DMS114 treated with DMSO at 0.1 percent for 48 hours (cell line): ENCODE data around the gene NAB2.
"Not testable (repeated sequence)": the region's sequence is repeated elsewhere in the genome, so short reads cannot be mapped to it uniquely, and the experiment has no call there.

Experiments
- DNase-seq: peaks from one replicate; lab custom pipeline; 2025; ENCODE audit not compliant: unreplicated experiment; lab: John Stamatoyannopoulos, UW

The NAB2 gene

DNA sequence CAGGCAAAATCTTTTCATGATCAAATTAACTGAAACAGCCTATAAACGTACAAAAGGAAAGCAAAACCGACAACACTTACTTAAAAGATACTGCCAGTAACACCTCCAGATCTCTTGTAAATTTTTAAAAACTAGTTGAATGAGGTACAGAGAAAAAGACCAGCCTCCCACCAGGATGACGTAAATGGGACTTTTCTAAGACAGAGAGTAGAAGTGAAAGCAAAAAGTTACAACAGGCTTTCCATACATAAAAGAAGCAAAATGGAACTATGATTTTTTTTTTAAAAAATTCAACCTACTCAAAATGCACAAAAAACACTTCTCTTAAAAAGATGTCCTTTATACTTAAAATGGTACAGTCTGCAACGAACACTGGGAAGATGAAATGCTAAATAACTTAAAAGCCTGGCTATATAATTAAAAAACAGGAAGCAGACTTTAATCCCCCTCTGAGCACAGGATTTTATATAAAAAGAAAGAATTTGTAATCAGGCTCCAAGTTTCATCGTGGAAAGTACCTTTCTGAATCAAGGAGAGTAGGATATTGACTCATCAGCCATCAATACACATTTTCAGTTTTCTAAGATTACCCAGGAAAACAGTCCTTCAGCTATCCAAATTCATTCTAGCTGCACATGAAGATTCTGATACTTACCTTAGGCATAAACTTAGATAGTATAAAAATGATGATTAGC lies 24.8 kb upstream of the NAB2 start:
- no peak for DNase-seq

GRCh38 chr12:57066245-57066644 lies 22.7 kb upstream of the NAB2 start:
- DNase-seq: no peak

DNA sequence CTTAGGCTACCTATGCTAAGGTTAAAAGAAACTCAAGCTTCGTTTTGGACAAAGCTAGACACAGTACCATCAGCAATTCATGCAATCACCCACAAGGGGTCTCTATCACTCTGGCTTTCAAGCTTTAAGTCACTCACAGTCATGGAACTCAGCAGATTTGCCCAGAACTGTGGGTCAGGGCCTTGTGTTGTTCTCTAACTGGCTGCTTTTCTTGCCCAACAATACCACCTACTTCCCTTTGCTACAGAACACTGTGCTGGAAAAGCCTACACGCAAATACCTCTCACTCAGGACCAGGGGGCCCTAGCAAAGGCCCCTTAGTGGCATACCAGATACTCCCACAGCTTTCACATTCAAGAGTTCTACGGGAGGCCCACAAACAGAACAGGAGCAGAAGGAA lies 19.4 kb upstream of the NAB2 start:
- DNase-seq: peak; percentile 85

- no peak for DNase-seq
Measured at GRCh38 chr12:57072661-57073060, 16.3 kb upstream of the NAB2 start.

DNA sequence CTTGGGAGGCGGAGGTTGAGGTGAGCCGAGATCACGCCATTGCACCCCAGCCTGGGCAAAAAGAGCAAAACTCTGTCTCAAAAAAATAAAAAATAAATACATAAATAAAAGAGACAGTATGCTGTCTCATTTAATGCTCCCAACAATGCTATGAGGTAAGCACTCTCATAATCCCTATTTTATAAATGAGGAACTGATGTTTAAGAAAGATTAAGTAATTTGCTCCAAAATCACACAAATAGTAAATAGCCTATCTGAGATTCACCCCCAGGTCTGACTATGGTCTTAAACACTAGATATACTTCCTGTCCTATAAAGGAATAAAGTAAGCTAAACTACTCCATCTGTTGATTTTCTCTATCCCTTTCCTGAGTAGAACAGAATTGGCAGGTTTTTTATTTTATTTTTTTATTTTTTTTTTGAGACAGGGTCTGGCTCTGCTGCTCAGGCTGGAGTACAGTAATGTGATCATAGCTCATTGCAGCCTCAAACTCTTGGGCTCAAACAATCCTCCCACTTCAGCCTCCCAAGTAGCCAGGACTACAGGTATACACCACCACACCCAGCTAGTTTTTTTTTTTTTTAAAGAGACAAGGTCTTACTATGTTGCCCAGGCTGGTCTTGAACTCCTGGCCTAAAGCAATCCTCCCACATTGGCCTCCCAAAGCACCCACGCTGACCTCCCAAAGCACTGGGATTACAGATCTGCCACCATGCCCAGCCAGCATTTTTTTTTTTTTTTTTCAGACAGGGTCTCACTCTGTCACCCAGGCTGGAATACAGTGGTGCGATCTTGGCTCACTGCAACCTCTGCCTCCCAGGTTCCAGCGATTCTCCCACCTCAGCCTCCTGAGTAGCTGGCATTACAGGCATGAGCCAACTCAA lies 15.1 kb upstream of the NAB2 start:
- not testable (repeated sequence) for DNase-seq

- peak; percentile 100 for DNase-seq
Measured at GRCh38 chr12:57078519-57079404, 10.2 kb upstream of the NAB2 start, which contains the start of gene NEMP1. Gene NEMP1 (minus strand): TSS chr12:57078791. CDS start chr12:57078745, 46 bp downstream.

GRCh38 chr12:57079821-57080220 lies 9.1 kb upstream of the NAB2 start:
- DNase-seq: no peak

- DNase-seq: no peak
Measured at GRCh38 chr12:57080855-57081254, 8.1 kb upstream of the NAB2 start.

- peak; percentile 37 for DNase-seq
Measured at GRCh38 chr12:57085999-57086492, 2.9 kb upstream of the NAB2 start.

- DNase-seq: peak; percentile 62
Measured at GRCh38 chr12:57086493-57087009, 2.4 kb upstream of the NAB2 start.

GRCh38 chr12:57087010-57087690 lies 1.8 kb upstream of the NAB2 start:
- peak; percentile 76 for DNase-seq

DNA sequence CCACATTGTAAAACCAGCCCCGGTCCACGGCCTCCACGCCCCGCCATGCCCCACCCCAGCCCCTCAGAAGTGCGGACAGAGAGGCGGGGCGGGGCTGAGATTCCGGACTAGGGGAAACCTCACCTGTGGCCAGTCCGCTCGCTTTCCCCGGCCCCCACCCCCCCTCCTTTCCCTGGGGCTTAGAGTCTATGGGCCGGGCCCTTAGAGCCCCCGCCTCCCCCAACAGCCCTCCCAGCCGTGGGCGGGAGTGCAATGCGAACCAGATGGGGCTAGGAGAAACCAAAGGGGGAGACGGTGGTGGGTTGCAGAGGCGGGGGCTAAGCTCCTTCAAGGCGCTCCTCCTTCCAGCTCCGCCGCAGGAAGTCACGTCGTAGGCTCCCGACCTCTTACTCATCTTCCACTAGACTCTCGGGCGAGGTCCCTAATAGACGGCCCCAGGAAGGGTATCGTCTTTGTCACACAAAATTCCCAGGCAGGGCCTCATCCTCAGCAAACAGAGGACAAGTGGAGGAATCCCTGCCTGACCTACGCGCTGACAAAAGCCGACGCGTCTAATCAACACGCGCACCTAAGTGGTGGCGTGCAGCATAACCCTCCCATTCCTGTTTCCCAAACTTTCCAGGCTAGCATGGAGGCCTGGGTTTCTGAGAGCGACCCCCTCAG lies 1.1 kb upstream of the NAB2 start:
- peak; percentile 79 for DNase-seq

- no peak for DNase-seq
Measured at GRCh38 chr12:57089271-57090245, 644 bp downstream of the NAB2 start.

GRCh38 chr12:57090490-57090889 lies 1.6 kb downstream of the NAB2 start:
- no peak for DNase-seq

GRCh38 chr12:57090924-57091637 lies 2.2 kb downstream of the NAB2 start:
- peak; percentile 42 for DNase-seq

DNA sequence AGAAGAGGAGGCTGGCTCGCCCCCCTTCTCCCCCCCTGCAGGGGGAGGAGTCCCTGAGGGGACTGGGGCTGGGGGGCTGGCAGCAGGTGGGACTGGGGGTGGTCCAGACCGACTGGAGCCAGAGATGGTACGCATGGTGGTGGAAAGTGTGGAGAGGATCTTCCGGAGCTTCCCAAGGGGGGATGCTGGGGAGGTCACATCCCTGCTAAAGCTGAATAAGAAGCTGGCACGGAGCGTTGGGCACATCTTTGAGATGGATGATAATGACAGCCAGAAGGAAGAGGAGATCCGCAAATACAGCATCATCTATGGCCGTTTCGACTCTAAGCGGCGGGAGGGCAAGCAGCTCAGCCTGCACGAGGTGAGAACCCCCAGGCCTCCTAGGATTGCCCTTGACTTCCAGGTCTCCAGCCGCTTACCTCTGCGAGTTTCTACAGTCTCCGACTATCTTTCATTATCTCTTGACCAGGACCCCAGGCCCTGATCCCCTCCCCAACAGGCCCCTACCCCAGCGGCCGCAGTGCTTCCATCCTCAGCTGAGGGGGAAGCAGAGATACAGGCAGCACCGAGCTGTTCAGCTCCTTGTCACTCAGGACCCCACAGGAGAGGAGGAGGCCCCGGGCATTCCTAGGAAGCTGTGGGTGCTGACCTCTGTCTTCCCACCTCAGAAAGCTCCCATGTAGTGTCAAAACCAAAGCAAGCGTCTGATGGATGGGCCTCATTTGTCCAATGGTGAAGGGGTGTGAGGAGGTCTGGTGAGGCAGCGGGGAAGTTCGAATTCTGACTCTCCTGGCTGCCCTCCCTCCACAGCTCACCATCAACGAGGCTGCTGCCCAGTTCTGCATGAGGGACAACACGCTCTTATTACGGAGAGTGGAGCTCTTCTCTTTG lies 3.0 kb downstream of the NAB2 start:
- DNase-seq: no peak

- no peak for DNase-seq
Measured at GRCh38 chr12:57092529-57092862, 3.6 kb downstream of the NAB2 start.
